IMR-90 (cell line): Measurements from ENCODE around the gene MPP7. TPM values are rescaled to one million over a fixed set of nuclear protein-coding genes. Genes with fewer than 3 reads are reported as not detected.

ENCODE experiments used
- ATAC-seq: fragments of 200-7000 bp; cut with Tn5 transposase; 2 replicates; pipeline ENCODE4 v1.9.1; 2020; ENCODE audit warnings: low read depth, mild to moderate bottlenecking, moderate library complexity
- BruUV-seq: library from RNA; stranded (reverse); fragments of 400-500 nt; replicated peaks from 2 replicates; lab custom pipeline; 2021; lab: Mats Ljungman, UMichigan
- CTCF ChIA-PET: fragments of 300-600 bp; formaldehyde crosslinking; extraction: SDS; loops from one replicate; lab custom pipeline; 2021; ENCODE audit warnings: antibody characterized with exemption; lab: Yijun Ruan, JAX
- POLR2A ChIA-PET: fragments of 300-600 bp; sonication (Branson Sonifier 250); formaldehyde crosslinking; loops from one replicate; lab custom pipeline; 2022; ENCODE audit warnings: antibody characterized with exemption; ENCODE audit not compliant: unreplicated experiment; lab: Charles Lee
- DNase-seq: peaks from one replicate; pipeline ENCODE4 v3.0.0; 2013
- H2AFZ ChIP-seq: replicated peaks from 2 replicates; pipeline ENCODE3; 2013; ENCODE audit warnings: low read length, mild to moderate bottlenecking; ENCODE audit not compliant: poor library complexity
- H2AK5ac ChIP-seq: 2 replicates; pipeline ENCODE4 v1.6.1; 2013; ENCODE audit warnings: low read depth, low read length, inconsistent platforms
- H2AK9ac ChIP-seq: replicated peaks from 2 replicates; pipeline ENCODE3; 2013; ENCODE audit warnings: mild to moderate bottlenecking, low read depth, low read length, moderate library complexity; ENCODE audit not compliant: poor library complexity
- H2BK120ac ChIP-seq: 2 replicates; pipeline ENCODE4 v1.6.1; 2013; ENCODE audit warnings: low read depth, low read length, inconsistent platforms
- H2BK15ac ChIP-seq: 3 replicates; pipeline ENCODE4 v1.6.1; 2013; ENCODE audit warnings: low read depth, low read length, inconsistent platforms
- H2BK20ac ChIP-seq: 2 replicates; pipeline ENCODE4 v1.6.1; 2013; ENCODE audit warnings: low read depth, mild to moderate bottlenecking, inconsistent platforms, low read length, moderate library complexity
- H2BK5ac ChIP-seq: 2 replicates; pipeline ENCODE4 v1.6.1; 2013; ENCODE audit warnings: mild to moderate bottlenecking, low read depth, low read length, inconsistent platforms; ENCODE audit not compliant: poor library complexity, severe bottlenecking
- H3K14ac ChIP-seq: replicated peaks from 2 replicates; pipeline ENCODE4 v1.6.1; 2013; ENCODE audit warnings: low read depth, low read length, inconsistent platforms
- H3K18ac ChIP-seq: 2 replicates; pipeline ENCODE4 v1.6.1; 2013; ENCODE audit warnings: low read depth, low read length, control low read depth
- H3K23ac ChIP-seq: 2 replicates; pipeline ENCODE4 v1.6.1; 2013; ENCODE audit warnings: low read depth, low read length, inconsistent platforms
- H3K27ac ChIP-seq: 2 replicates; pipeline ENCODE4 v1.5.1; 2013; ENCODE audit warnings: mild to moderate bottlenecking, control low read depth, low read length; ENCODE audit not compliant: insufficient read depth
- H3K27me3 ChIP-seq: 2 replicates; pipeline ENCODE4 v1.6.1; 2013; ENCODE audit warnings: low read length; ENCODE audit not compliant: control insufficient read depth, insufficient read depth
- H3K36me3 ChIP-seq: 2 replicates; pipeline ENCODE4 v1.6.1; 2013; ENCODE audit warnings: low read length, mixed read lengths; ENCODE audit not compliant: control insufficient read depth, insufficient read depth
- H3K4ac ChIP-seq: 2 replicates; pipeline ENCODE4 v1.6.1; 2013; ENCODE audit warnings: low read depth, low read length, inconsistent platforms
- H3K4me1 ChIP-seq: 2 replicates; pipeline ENCODE4 v1.6.1; 2013; ENCODE audit warnings: low read length, mixed read lengths; ENCODE audit not compliant: control insufficient read depth, insufficient read depth
- H3K4me2 ChIP-seq: 2 replicates; pipeline ENCODE4 v1.6.1; 2013; ENCODE audit warnings: low read depth, mild to moderate bottlenecking, control low read depth, low read length, moderate library complexity
- H3K4me3 ChIP-seq: 2 replicates; pipeline ENCODE4 v1.5.1; 2013; ENCODE audit warnings: low read depth, mild to moderate bottlenecking, control low read depth, low read length, moderate library complexity; ENCODE audit not compliant: insufficient read depth
- H3K56ac ChIP-seq: 2 replicates; pipeline ENCODE4 v1.6.1; 2013; ENCODE audit warnings: low read length, inconsistent platforms; ENCODE audit not compliant: insufficient read depth; ENCODE audit errors: extremely low read depth
- H3K79me1 ChIP-seq, 2 experiments: 2 replicates each; pipeline ENCODE4 v1.6.1; 2013; ENCODE audit warnings: low read length in 2 of 2, inconsistent platforms in 1 of 2, low read depth in 1 of 2
- H3K9ac ChIP-seq: 2 replicates; pipeline ENCODE4 v1.6.1; 2013; ENCODE audit warnings: low read depth, low read length, control low read depth
- H3K9me1 ChIP-seq: 2 replicates; pipeline ENCODE4 v1.6.1; 2013; ENCODE audit warnings: low read length, inconsistent platforms; ENCODE audit not compliant: insufficient read depth
- H3K9me3 ChIP-seq: 2 replicates; pipeline ENCODE4 v1.6.1; 2013; ENCODE audit warnings: low read length; ENCODE audit not compliant: control insufficient read depth, insufficient read depth
- H4K20me1 ChIP-seq: 2 replicates; pipeline ENCODE4 v1.6.1; 2013; ENCODE audit warnings: low read length, inconsistent platforms; ENCODE audit not compliant: insufficient read depth
- H4K5ac ChIP-seq: 2 replicates; pipeline ENCODE4 v1.6.1; 2013; ENCODE audit warnings: mild to moderate bottlenecking, low read depth, low read length, control low read depth
- H4K8ac ChIP-seq, 2 experiments: 2 replicates each; pipeline ENCODE4 v1.6.1; 2013; ENCODE audit warnings: low read depth in 2 of 2, low read length in 2 of 2, control low read depth in 1 of 2, inconsistent platforms in 1 of 2
- H4K91ac ChIP-seq: 2 replicates; pipeline ENCODE4 v1.6.1; 2013; ENCODE audit warnings: low read depth, low read length, inconsistent platforms; ENCODE audit not compliant: insufficient read depth
- BHLHE40 ChIP-seq: fragments of 150-350 bp; IDR thresholded peaks from 2 replicates; pipeline ENCODE4 v1.6.1; 2016; ENCODE audit warnings: mild to moderate bottlenecking, low read depth, low read length
- FOS ChIP-seq: fragments of 150-350 bp; IDR thresholded peaks from 2 replicates; pipeline ENCODE4 v1.6.1; 2016; ENCODE audit warnings: low read depth, low read length
- MXI1 ChIP-seq: IDR thresholded peaks from 2 replicates; pipeline ENCODE4 v1.6.1; 2012; ENCODE audit warnings: low read depth, mild to moderate bottlenecking, low read length, moderate library complexity, borderline replicate concordance
- NFE2L2 ChIP-seq: fragments of 150-350 bp; IDR thresholded peaks from 2 replicates; pipeline ENCODE4 v1.6.1; 2016; ENCODE audit warnings: low read depth, mild to moderate bottlenecking, low read length
- RCOR1 ChIP-seq: IDR thresholded peaks from 2 replicates; pipeline ENCODE4 v1.6.1; 2012; ENCODE audit warnings: mild to moderate bottlenecking, low read length, improper control_type of control experiment; ENCODE audit not compliant: insufficient replicate concordance
- RFX5 ChIP-seq: IDR thresholded peaks from 2 replicates; pipeline ENCODE4 v1.8.0; 2012; ENCODE audit warnings: low read depth, mild to moderate bottlenecking, low read length, moderate library complexity
- WGBS, 2 experiments: methylation state at CpG; one replicate each; pipeline versions ENCODE4 v1.1.5 to v1.1.7; 2013; ENCODE audit warnings: missing lambda C conversion rate in 2 of 2; ENCODE audit not compliant: insufficient read length in 1 of 2; ENCODE audit errors: extremely low coverage in 2 of 2; 5-methylcytosine and 5-hydroxymethylcytosine counted together
- dilution Hi-C: fragments of 300-500 bp; cut with HindIII; formaldehyde crosslinking; loops from one replicate; pipeline ENCODE4 v1.14.3; 2018; ENCODE audit warnings: low sequenced_read_pairs; ENCODE audit not compliant: unreplicated experiment
- in situ Hi-C: fragments of 300-500 bp; cut with MboI; formaldehyde crosslinking; loops from 3 replicates; pipeline ENCODE4 v1.14.3; 2019; ENCODE audit warnings: low sequenced_read_pairs, inconsistent platforms, mixed read lengths
- intact Hi-C: fragments of 100-400 bp; cut with micrococcal nuclease; formaldehyde crosslinking; loops from 2 replicates; pipeline ENCODE4 v1.10.0; 2022
- polyA plus RNA-seq, 3 experiments: library from polyadenylated mRNA; depleted of rRNA; stranded (reverse); fragments of >200 nt; gene quantifications; 2 replicates each; pipeline ENCODE4 v1.2.3, GENCODE V29; 2012; ENCODE audit warnings: low replicate concordance in 1 of 3
- total RNA-seq: library from RNA; depleted of rRNA; stranded (reverse); fragments of >200 nt; gene quantifications from 2 replicates; pipeline ENCODE4 v1.2.3, GENCODE V29; 2012
- TF ChIP-seq, protein P1 (sequence below): conservative IDR thresholded peaks from 2 replicates; pipeline ENCODE4 v1.5.1; 2012; ENCODE audit warnings: mild to moderate bottlenecking, low read depth, low read length, improper control_type of control experiment

MPP7 gene
- total and polyA plus RNA-seq, 2 of the 4 experiments (the other 2 are of a cell fraction), result 0.39 to 1.4 TPM

DNA sequence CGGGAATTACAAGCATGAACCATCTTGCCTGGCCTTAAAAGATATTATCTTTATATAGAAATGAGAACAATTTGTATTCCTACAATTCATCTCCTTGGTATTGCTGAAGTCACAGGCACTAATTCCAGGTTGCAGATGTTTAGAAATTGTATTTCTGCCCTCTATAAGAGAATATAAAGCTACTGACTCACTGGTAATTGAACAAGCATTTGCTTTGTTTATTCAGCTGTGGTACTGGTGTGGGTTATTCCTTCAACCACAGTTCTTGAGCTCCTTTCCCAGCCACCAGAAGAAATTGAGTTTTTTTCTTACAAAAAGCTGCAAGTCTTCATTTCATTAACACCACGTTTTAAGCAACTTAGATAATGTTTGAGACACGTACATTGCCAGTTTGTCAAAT, 29.0 kb upstream of the MPP7 start:
- peak; percentile 97 for DNase-seq
- TF ChIP-seq BHLHE40 (peak; percentile 49), RFX5 (no peak), NFE2L2 (no peak), RCOR1 (peak; percentile 73), FOS (peak; percentile 72), MXI1 (no peak)
- TF ChIP-seq, protein P1, sequence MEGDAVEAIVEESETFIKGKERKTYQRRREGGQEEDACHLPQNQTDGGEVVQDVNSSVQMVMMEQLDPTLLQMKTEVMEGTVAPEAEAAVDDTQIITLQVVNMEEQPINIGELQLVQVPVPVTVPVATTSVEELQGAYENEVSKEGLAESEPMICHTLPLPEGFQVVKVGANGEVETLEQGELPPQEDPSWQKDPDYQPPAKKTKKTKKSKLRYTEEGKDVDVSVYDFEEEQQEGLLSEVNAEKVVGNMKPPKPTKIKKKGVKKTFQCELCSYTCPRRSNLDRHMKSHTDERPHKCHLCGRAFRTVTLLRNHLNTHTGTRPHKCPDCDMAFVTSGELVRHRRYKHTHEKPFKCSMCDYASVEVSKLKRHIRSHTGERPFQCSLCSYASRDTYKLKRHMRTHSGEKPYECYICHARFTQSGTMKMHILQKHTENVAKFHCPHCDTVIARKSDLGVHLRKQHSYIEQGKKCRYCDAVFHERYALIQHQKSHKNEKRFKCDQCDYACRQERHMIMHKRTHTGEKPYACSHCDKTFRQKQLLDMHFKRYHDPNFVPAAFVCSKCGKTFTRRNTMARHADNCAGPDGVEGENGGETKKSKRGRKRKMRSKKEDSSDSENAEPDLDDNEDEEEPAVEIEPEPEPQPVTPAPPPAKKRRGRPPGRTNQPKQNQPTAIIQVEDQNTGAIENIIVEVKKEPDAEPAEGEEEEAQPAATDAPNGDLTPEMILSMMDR, result no peak
- WGBS, 2 experiments, result no CpG with 5 or more reads among the region's 3 CpGs
- peak overlapping the region; percentile 64; the same call in 1 of the 2 replicates for H4K5ac ChIP-seq
- ChIA-PET POLR2A (no interaction called here), CTCF (interaction anchor here (0.6 to 0.7 kb wide), 2 partner anchors 29 to 67 kb away, joined by 4 to 5 read pairs; partner anchors contain the start of gene MPP7)
- peak; percentile 92 for ATAC-seq
- H3K4me2 ChIP-seq, result peak overlapping the region; percentile 86; the same call in 1 of the 2 replicates
- H3K4me3 ChIP-seq, result no peak overlapping the region
- peak overlapping the region; percentile 66; the same call in 1 of the 2 replicates for H2BK120ac ChIP-seq
- H2AFZ ChIP-seq, result no peak overlapping the region
- H2BK20ac ChIP-seq, result peak overlapping the region; percentile 75; the same call in 1 of the 2 replicates
- H4K8ac ChIP-seq, result no peak overlapping the region
- no peak overlapping the region for H2BK15ac ChIP-seq
- no peak overlapping the region for H3K4ac ChIP-seq
- in situ Hi-C loops, result no loop called here
- H2BK5ac ChIP-seq, result peak overlapping the region; percentile 98
- no peaks in the 10 kb centered on the region for H3K79me1 ChIP-seq
- no TSS peak for BruUV-seq
- H3K36me3 ChIP-seq, result no peaks in the 10 kb centered on the region
- no peaks in the 10 kb centered on the region for H4K20me1 ChIP-seq
- intact Hi-C loops, result no loop called here
- peak overlapping the region; percentile 93; the same call in 1 of the 2 replicates for H3K18ac ChIP-seq
- peaks cover under 1% of the 10 kb centered on the region; the same call in 1 of the 2 replicates for H3K9me1 ChIP-seq
- H3K56ac ChIP-seq, result peak overlapping the region; percentile 62; the same call in 1 of the 2 replicates
- H3K4me1 ChIP-seq, result peaks cover 8% of the 10 kb centered on the region
- H3K9me3 ChIP-seq, result no peaks in the 10 kb centered on the region
- no peaks in the 10 kb centered on the region; the same call in 1 of the 2 replicates for H3K27me3 ChIP-seq
- H4K91ac ChIP-seq, result no peak overlapping the region; the same call in 1 of the 2 replicates
- dilution Hi-C loops, result no loop called here
- no peak overlapping the region; the same call in 1 of the 2 replicates for H3K14ac ChIP-seq
- H3K23ac ChIP-seq, result no peak overlapping the region
- no peak overlapping the region for H3K9ac ChIP-seq
- H3K27ac ChIP-seq, result no peak overlapping the region
- peak overlapping the region; percentile 61; the same call in 1 of the 2 replicates for H2AK5ac ChIP-seq
- H2AK9ac ChIP-seq, result peak overlapping the region; percentile 44
